OCI-LY7 (cell line): ENCODE measurements around the gene KRT12. TPM values are rescaled to one million over a fixed set of nuclear protein-coding genes. Genes with fewer than 3 reads are reported as not detected.
"Not testable (repeated sequence)": the region's sequence is repeated elsewhere in the genome, so short reads cannot be mapped to it uniquely, and the experiment has no call there.

ENCODE experiments used
- BruUV-seq: library from RNA; stranded (reverse); fragments of 400-500 nt; replicated peaks from 2 replicates; lab custom pipeline; 2021; lab: Mats Ljungman, UMichigan
- CTCF ChIA-PET: fragments of 300-600 bp; sonication (Branson Sonifier 250); formaldehyde crosslinking; loops from one replicate; lab custom pipeline; 2022; ENCODE audit warnings: antibody characterized with exemption; ENCODE audit not compliant: unreplicated experiment; lab: Charles Lee
- POLR2A ChIA-PET: fragments of 300-600 bp; sonication (Branson Sonifier 250); formaldehyde crosslinking; loops from one replicate; lab custom pipeline; 2022; ENCODE audit warnings: antibody characterized with exemption; lab: Charles Lee
- DNase-seq: peaks from one replicate; pipeline ENCODE4 v3.0.0-alpha.2; 2015; ENCODE audit warnings: low spot score
- H2AFZ ChIP-seq: fragments of 200-600 bp; sonication (generic), shearing (Covaris generic); 2 replicates; pipeline ENCODE4 v1.6.1; 2014; ENCODE audit warnings: mild to moderate bottlenecking, antibody characterized with exemption, low read length, moderate library complexity
- H3K27ac ChIP-seq: fragments of 200-600 bp; sonication (generic); 2 replicates; pipeline ENCODE4 v1.5.1; 2014; ENCODE audit warnings: mixed run types, low read depth, mild to moderate bottlenecking, moderate library complexity, low read length, inconsistent platforms; ENCODE audit not compliant: poor library complexity, severe bottlenecking
- H3K36me3 ChIP-seq: fragments of 200-600 bp; sonication (generic); 2 replicates; pipeline ENCODE4 v1.6.1; 2014; ENCODE audit warnings: mild to moderate bottlenecking, antibody characterized with exemption, low read length, moderate library complexity, mixed read lengths; ENCODE audit not compliant: insufficient read depth
- H3K4me1 ChIP-seq: fragments of 200-600 bp; sonication (generic); 2 replicates; pipeline ENCODE4 v1.5.1; 2014; ENCODE audit warnings: mild to moderate bottlenecking, low read length; ENCODE audit not compliant: insufficient read depth, poor library complexity, severe bottlenecking
- H3K4me2 ChIP-seq: fragments of 200-600 bp; sonication (generic); 2 replicates; pipeline ENCODE4 v1.6.1; 2014; ENCODE audit warnings: mild to moderate bottlenecking, low read length
- H3K4me3 ChIP-seq: fragments of 200-600 bp; sonication (generic); 2 replicates; pipeline ENCODE4 v1.5.1; 2014; ENCODE audit warnings: mild to moderate bottlenecking, low read depth, low read length; ENCODE audit not compliant: poor library complexity, severe bottlenecking
- H3K79me2 ChIP-seq: fragments of 200-600 bp; sonication (generic); 2 replicates; pipeline ENCODE4 v1.6.1; 2016; ENCODE audit warnings: low read depth, mild to moderate bottlenecking, low read length, moderate library complexity, mixed read lengths; ENCODE audit not compliant: insufficient read depth
- H3K9me2 ChIP-seq: fragments of 200-600 bp; sonication (generic); 2 replicates; pipeline ENCODE4 v1.6.1; 2016; ENCODE audit warnings: mild to moderate bottlenecking, low read length, mixed read lengths; ENCODE audit not compliant: insufficient read depth
- H3K9me3 ChIP-seq: fragments of 200-600 bp; sonication (generic); 2 replicates; pipeline ENCODE4 v1.6.1; 2014; ENCODE audit warnings: mild to moderate bottlenecking, mixed run types, low read length, mixed read lengths
- H4K20me1 ChIP-seq: fragments of 200-600 bp; sonication (generic); 2 replicates; pipeline ENCODE4 v1.6.1; 2014; ENCODE audit warnings: mild to moderate bottlenecking, antibody characterized with exemption, low read length, moderate library complexity, mixed read lengths; ENCODE audit not compliant: insufficient read depth
- CTCF ChIP-seq: fragments of 200-600 bp; sonication (generic); conservative IDR thresholded peaks from 2 replicates; pipeline ENCODE4 v1.5.1; 2014; ENCODE audit warnings: mild to moderate bottlenecking, antibody characterized with exemption, low read length, moderate library complexity, mixed read lengths
- EZH2phosphoT487 ChIP-seq: fragments of 200-600 bp; sonication (generic); IDR thresholded peaks from 2 replicates; pipeline ENCODE4 v1.6.1; 2018; ENCODE audit warnings: low read depth, borderline replicate concordance, mild to moderate bottlenecking, mixed run types, antibody characterized with exemption, low read length, moderate library complexity, mixed read lengths
- intact Hi-C: fragments of 100-400 bp; cut with micrococcal nuclease; formaldehyde crosslinking; loops from one replicate; pipeline ENCODE4 v1.10.0; 2022; ENCODE audit not compliant: unreplicated experiment
- total RNA-seq, 2 experiments: library from RNA; depleted of rRNA in 1 of 2; stranded (reverse); fragments of >200 nt in 1 of 2; shearing (Covaris generic) in 1 of 2; gene quantifications; 2 replicates each; pipeline ENCODE4 v1.2.3, GENCODE V29; 2014 to 2022

Gene KRT12
- total RNA-seq, 2 experiments from 2014 or later = not detected

DNA sequence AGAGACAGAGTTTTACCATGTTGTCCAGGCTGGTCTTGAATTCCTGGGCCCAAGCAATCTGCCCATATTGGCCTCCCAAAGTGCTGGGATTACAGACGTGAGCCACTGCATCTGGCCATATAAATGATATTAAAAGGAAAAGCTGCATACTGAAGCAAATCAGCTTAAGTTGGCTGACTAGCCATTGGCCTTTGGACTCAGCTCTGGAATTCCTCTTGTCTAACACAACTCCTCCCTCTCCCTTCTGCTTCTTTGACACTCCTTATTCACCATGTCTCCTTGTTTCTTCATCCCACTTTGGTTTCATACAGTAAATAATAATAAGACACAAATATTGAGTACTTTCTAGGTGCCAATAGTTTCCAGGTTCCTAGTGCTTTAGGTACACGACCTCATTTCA lies 7.5 kb downstream of the KRT12 start:
- Histone ChIP-seq H3K79me2 (no peaks in the 10 kb centered on the region), H3K4me1 (no peaks in the 10 kb centered on the region), H3K27ac (no peak overlapping the region), H2AFZ (no peak overlapping the region), H3K4me2 (no peak overlapping the region), H3K9me3 (no peaks in the 10 kb centered on the region), H3K4me3 (no peak overlapping the region), H4K20me1 (no peaks in the 10 kb centered on the region), H3K36me3 (no peaks in the 10 kb centered on the region), H3K9me2 (no peaks in the 10 kb centered on the region)
- BruUV-seq = no TSS peak
- POLR2A ChIA-PET = no interaction called here
- DNase-seq = no peak
- CTCF ChIA-PET = no interaction called here
- no peak for TF ChIP-seq CTCF
- no peak for TF ChIP-seq EZH2phosphoT487
- intact Hi-C loops = no loop called here

- CTCF ChIA-PET, H3K9me2 ChIP-seq, H3K36me3 ChIP-seq, H3K4me1 ChIP-seq, H3K4me2 ChIP-seq, H4K20me1 ChIP-seq, intact Hi-C loops, H3K27ac ChIP-seq, BruUV-seq, H3K9me3 ChIP-seq, H2AFZ ChIP-seq, DNase-seq, H3K4me3 ChIP-seq, H3K79me2 ChIP-seq: not testable (repeated sequence)
- POLR2A ChIA-PET = interaction anchor here (0.5 kb wide), 1 partner anchor 29 kb away, joined by 3 read pairs; no protein-coding TSS in a partner anchor
Measured at GRCh38 chr17:40858667-40859066, 8.4 kb downstream of the KRT12 start.

- no TSS peak for BruUV-seq
Measured at GRCh38 chr17:40857535-40857934, 9.5 kb downstream of the KRT12 start.

More at GRCh38 chr17:40857535-40857934, 9.5 kb downstream of the KRT12 start:
- DNase-seq = no peak
- H3K9me2 ChIP-seq = no peaks in the 10 kb centered on the region
- no peak overlapping the region for H3K4me2 ChIP-seq
- TF ChIP-seq EZH2phosphoT487 (no peak), CTCF (no peak)
- no peak overlapping the region for H3K27ac ChIP-seq
- POLR2A ChIA-PET = no interaction called here
- H3K79me2 ChIP-seq = no peaks in the 10 kb centered on the region
- H3K4me3 ChIP-seq = no peak overlapping the region
- no peaks in the 10 kb centered on the region for H4K20me1 ChIP-seq
- intact Hi-C loops = no loop called here
- CTCF ChIA-PET = no interaction called here
- H3K4me1 ChIP-seq = no peaks in the 10 kb centered on the region
- H2AFZ ChIP-seq = no peak overlapping the region
- no peaks in the 10 kb centered on the region for H3K36me3 ChIP-seq
- no peaks in the 10 kb centered on the region for H3K9me3 ChIP-seq
